ENCODE data around the gene NAALADL2.
"Not testable (repeated sequence)": the region's sequence is repeated elsewhere in the genome, so short reads cannot be mapped to it uniquely, and the experiment has no call there.

NAALADL2 gene

DNA sequence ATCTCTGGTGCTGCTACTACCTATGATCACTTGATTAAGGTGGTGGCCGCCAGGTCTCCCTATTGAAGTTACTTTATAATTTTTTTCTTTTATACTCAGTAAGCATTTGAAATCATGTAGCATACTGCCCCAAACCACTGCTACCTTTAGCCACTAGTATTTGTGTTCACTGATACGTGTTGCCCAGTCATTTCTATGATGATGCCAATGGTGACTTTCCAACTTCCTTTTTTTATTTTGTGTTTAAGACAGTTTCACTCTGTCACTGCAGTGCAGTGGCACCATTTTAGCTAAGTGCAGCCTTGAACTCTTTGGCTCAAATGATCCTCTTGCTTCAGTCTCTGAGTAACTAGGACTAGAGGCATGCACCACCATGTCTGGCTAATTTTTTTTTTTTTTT is 598.2 kb downstream of the NAALADL2 start:
- H3K9me3 ChIP-seq (ENCODE audit: low read depth, low read length): peaks cover 2% of the 10 kb centered on the region; the same call in 1 of the 2 replicates
- no peak overlapping the region for H3K27ac ChIP-seq
- H3K4me3 ChIP-seq: no peak overlapping the region
- no peaks in the 10 kb centered on the region for H3K36me3 ChIP-seq (ENCODE audit: insufficient read depth, low read length)
- H3K9ac ChIP-seq (ENCODE audit: insufficient read length): no peak overlapping the region
- DNase-seq (ENCODE audit: low read depth, low spot score): no peak
- no peak for TF ChIP-seq EZH2 (IDR thresholded peaks at IDR 0.05)
- no peak for TF ChIP-seq POLR2AphosphoS5 (IDR thresholded peaks at IDR 0.05; ENCODE audit: borderline replicate concordance, low read depth, low read length)
- TF ChIP-seq FOXP2 (optimal IDR thresholded peaks at IDR 0.05; ENCODE audit: control extremely low read depth, extremely low read length, insufficient read depth): no peak

GRCh38 chr3:175460849-175461399 is 601.8 kb downstream of the NAALADL2 start:
- H3K9ac ChIP-seq (ENCODE audit: insufficient read length); H3K9me3 ChIP-seq (ENCODE audit: low read depth, low read length); H3K4me3 ChIP-seq; DNase-seq (ENCODE audit: low read depth, low spot score); H3K36me3 ChIP-seq (ENCODE audit: insufficient read depth, low read length); H3K27ac ChIP-seq: not testable (repeated sequence)

DNA sequence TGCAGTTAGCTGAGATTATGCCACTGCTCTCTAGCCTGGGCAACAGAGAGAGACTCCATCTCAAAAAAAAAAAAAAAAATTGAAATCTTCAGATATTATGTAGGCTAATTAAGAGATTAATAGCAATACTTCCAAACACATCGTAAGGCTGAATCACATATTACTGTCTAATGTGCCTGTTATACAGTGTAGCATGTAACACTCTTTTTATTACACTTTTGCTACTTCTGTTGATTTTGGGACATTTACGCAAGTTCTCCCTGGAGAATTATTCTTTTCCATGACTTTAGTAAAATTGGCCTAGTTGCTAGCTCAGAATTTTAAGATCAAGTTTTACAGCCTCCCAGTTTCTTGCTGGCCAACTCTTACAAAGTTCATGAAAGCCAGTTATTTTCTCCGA is 605.2 kb downstream of the NAALADL2 start:
- peaks cover 2% of the 10 kb centered on the region; the same call in 1 of the 2 replicates for H3K9me3 ChIP-seq (ENCODE audit: low read depth, low read length)
- TF ChIP-seq EZH2 (IDR thresholded peaks at IDR 0.05) (no peak), POLR2AphosphoS5 (IDR thresholded peaks at IDR 0.05; ENCODE audit: borderline replicate concordance, low read depth, low read length) (no peak), FOXP2 (optimal IDR thresholded peaks at IDR 0.05; ENCODE audit: control extremely low read depth, extremely low read length, insufficient read depth) (no peak)
- H3K9ac ChIP-seq (ENCODE audit: insufficient read length): no peak overlapping the region
- no peak overlapping the region for H3K27ac ChIP-seq
- H3K4me3 ChIP-seq: no peak overlapping the region
- H3K36me3 ChIP-seq (ENCODE audit: insufficient read depth, low read length): no peaks in the 10 kb centered on the region
- no peak for DNase-seq (ENCODE audit: low read depth, low spot score)

GRCh38 chr3:175469124-175469523 is 610.0 kb downstream of the NAALADL2 start:
- Histone ChIP-seq H3K9me3 (ENCODE audit: low read depth, low read length) (no peaks in the 10 kb centered on the region), H3K9ac (ENCODE audit: insufficient read length) (no peak overlapping the region), H3K36me3 (ENCODE audit: insufficient read depth, low read length) (no peaks in the 10 kb centered on the region), H3K27ac (no peak overlapping the region), H3K4me3 (no peak overlapping the region)
- DNase-seq (ENCODE audit: low read depth, low spot score): no peak
- TF ChIP-seq EZH2 (IDR thresholded peaks at IDR 0.05): no peak
- no peak for TF ChIP-seq POLR2AphosphoS5 (IDR thresholded peaks at IDR 0.05; ENCODE audit: borderline replicate concordance, low read depth, low read length)
- no peak for TF ChIP-seq FOXP2 (optimal IDR thresholded peaks at IDR 0.05; ENCODE audit: control extremely low read depth, extremely low read length, insufficient read depth)

- H3K4me3 ChIP-seq: no peak overlapping the region
- H3K36me3 ChIP-seq (ENCODE audit: insufficient read depth, low read length): no peaks in the 10 kb centered on the region
- TF ChIP-seq FOXP2 (optimal IDR thresholded peaks at IDR 0.05; ENCODE audit: control extremely low read depth, extremely low read length, insufficient read depth): no peak
- no peak for TF ChIP-seq EZH2 (IDR thresholded peaks at IDR 0.05)
- TF ChIP-seq POLR2AphosphoS5 (IDR thresholded peaks at IDR 0.05; ENCODE audit: borderline replicate concordance, low read depth, low read length): no peak
- H3K9me3 ChIP-seq (ENCODE audit: low read depth, low read length): no peaks in the 10 kb centered on the region
- no peak overlapping the region for H3K9ac ChIP-seq (ENCODE audit: insufficient read length)
- DNase-seq (ENCODE audit: low read depth, low spot score): no peak
- no peak overlapping the region for H3K27ac ChIP-seq
Observed at GRCh38 chr3:175475765-175476164, 616.6 kb downstream of the NAALADL2 start.

DNA sequence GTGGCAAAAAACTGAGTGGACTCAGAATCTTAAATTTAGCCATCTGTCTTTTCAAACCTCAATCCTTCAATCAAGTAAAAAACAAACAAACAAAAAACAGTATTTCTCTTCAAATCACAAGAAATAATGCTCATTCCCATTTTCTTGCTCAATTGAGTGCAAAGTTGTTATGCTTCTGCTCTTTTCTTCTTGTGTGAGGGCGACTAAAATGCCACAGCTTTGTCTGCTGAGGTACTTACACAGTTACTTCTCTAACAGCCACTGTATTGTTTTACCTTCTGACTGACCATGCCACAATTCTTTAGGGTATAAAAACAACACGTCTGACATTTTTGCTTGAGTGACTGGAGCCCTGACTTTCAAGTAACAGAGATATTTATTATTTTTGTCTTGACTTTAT is 617.4 kb downstream of the NAALADL2 start:
- no peak overlapping the region for H3K9ac ChIP-seq (ENCODE audit: insufficient read length)
- H3K36me3 ChIP-seq (ENCODE audit: insufficient read depth, low read length): no peaks in the 10 kb centered on the region
- H3K27ac ChIP-seq: no peak overlapping the region
- DNase-seq (ENCODE audit: low read depth, low spot score): no peak
- no peak for TF ChIP-seq POLR2AphosphoS5 (IDR thresholded peaks at IDR 0.05; ENCODE audit: borderline replicate concordance, low read depth, low read length)
- TF ChIP-seq EZH2 (IDR thresholded peaks at IDR 0.05): no peak
- TF ChIP-seq FOXP2 (optimal IDR thresholded peaks at IDR 0.05; ENCODE audit: control extremely low read depth, extremely low read length, insufficient read depth): no peak
- H3K9me3 ChIP-seq (ENCODE audit: low read depth, low read length): no peaks in the 10 kb centered on the region
- no peak overlapping the region for H3K4me3 ChIP-seq

GRCh38 chr3:175477651-175478224 is 618.6 kb downstream of the NAALADL2 start:
- no peak for DNase-seq (ENCODE audit: low read depth, low spot score)
- Histone ChIP-seq H3K9me3 (ENCODE audit: low read depth, low read length) (no peaks in the 10 kb centered on the region), H3K4me3 (no peak overlapping the region), H3K36me3 (ENCODE audit: insufficient read depth, low read length) (no peaks in the 10 kb centered on the region), H3K9ac (ENCODE audit: insufficient read length) (no peak overlapping the region), H3K27ac (no peak overlapping the region)
- no peak for TF ChIP-seq EZH2 (IDR thresholded peaks at IDR 0.05)
- TF ChIP-seq POLR2AphosphoS5 (IDR thresholded peaks at IDR 0.05; ENCODE audit: borderline replicate concordance, low read depth, low read length): no peak
- TF ChIP-seq FOXP2 (optimal IDR thresholded peaks at IDR 0.05; ENCODE audit: control extremely low read depth, extremely low read length, insufficient read depth): no peak

GRCh38 chr3:175478301-175478700 is 619.2 kb downstream of the NAALADL2 start:
- no peak for TF ChIP-seq FOXP2 (optimal IDR thresholded peaks at IDR 0.05; ENCODE audit: control extremely low read depth, extremely low read length, insufficient read depth)
- no peak for TF ChIP-seq EZH2 (IDR thresholded peaks at IDR 0.05)
- TF ChIP-seq POLR2AphosphoS5 (IDR thresholded peaks at IDR 0.05; ENCODE audit: borderline replicate concordance, low read depth, low read length): no peak
- Histone ChIP-seq H3K4me3 (no peak overlapping the region), H3K36me3 (ENCODE audit: insufficient read depth, low read length) (no peaks in the 10 kb centered on the region), H3K27ac (no peak overlapping the region), H3K9me3 (ENCODE audit: low read depth, low read length) (no peaks in the 10 kb centered on the region), H3K9ac (ENCODE audit: insufficient read length) (no peak overlapping the region)
- DNase-seq (ENCODE audit: low read depth, low spot score): no peak

DNA sequence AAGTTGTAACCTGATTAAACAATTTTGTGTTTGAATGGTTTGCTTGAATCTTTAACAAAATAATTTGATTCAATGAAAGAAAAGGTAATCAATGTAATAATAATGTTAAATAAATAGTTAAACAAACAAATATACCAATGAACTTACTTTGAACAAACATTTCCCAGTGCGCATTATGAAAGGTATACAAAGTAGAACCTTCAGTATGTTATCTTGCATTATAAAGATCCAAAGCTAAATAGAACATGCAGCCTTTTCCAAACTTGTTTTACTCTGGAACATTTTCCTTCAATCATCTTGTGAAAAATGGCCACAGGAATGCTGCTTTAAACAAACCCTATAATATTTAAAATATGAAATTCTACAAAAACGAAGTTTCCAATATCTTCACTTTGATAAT is 620.0 kb downstream of the NAALADL2 start:
- DNase-seq (ENCODE audit: low read depth, low spot score): no peak

More for the DNA sequence above, 620.0 kb downstream of the NAALADL2 start:
- Histone ChIP-seq H3K9ac (ENCODE audit: insufficient read length) (no peak overlapping the region), H3K36me3 (ENCODE audit: insufficient read depth, low read length) (no peaks in the 10 kb centered on the region), H3K27ac (no peak overlapping the region), H3K9me3 (ENCODE audit: low read depth, low read length) (no peaks in the 10 kb centered on the region), H3K4me3 (no peak overlapping the region)
- TF ChIP-seq POLR2AphosphoS5 (IDR thresholded peaks at IDR 0.05; ENCODE audit: borderline replicate concordance, low read depth, low read length) (no peak), FOXP2 (optimal IDR thresholded peaks at IDR 0.05; ENCODE audit: control extremely low read depth, extremely low read length, insufficient read depth) (no peak), EZH2 (IDR thresholded peaks at IDR 0.05) (no peak)
